ENCODE measurements around the gene FCGR2B.
"Not testable (repeated sequence)": the region's sequence is repeated elsewhere in the genome, so short reads cannot be mapped to it uniquely, and the experiment has no call there.

GRCh38 chr1:161639203-161639602 lies 23.7 kb upstream of the FCGR2B start:
- TF ChIP-seq CTCF (conservative IDR thresholded peaks at IDR 0.05; ENCODE audit: low read depth in 2 of 2); EZH2phosphoT487 (IDR thresholded peaks at IDR 0.05; ENCODE audit: unreplicated experiment); POLR2AphosphoS5 (IDR thresholded peaks at IDR 0.05; ENCODE audit: low read depth); REST (IDR thresholded peaks at IDR 0.05; ENCODE audit: unreplicated experiment); CREB1 (CRISPR knock-in tag; IDR thresholded peaks at IDR 0.05; ENCODE audit: low read depth); EZH2 (IDR thresholded peaks at IDR 0.05; ENCODE audit: low read depth, unreplicated experiment): not testable (repeated sequence)
